ENCODE measurements around the gene KXD1. TPM values are rescaled to one million over a fixed set of nuclear protein-coding genes. Genes with fewer than 3 reads are reported as not detected.

KXD1 gene
- 58.6 and 106 TPM in 2 replicates for total RNA-seq

GRCh38 chr19:18557411-18558201 is at the start of gene KXD1:
TSS of gene KXD1 (plus strand) at chr19:18557870. CDS start at chr19:18562057, 4,187 bp downstream.

GRCh38 chr19:18521692-18522123 is 36.0 kb upstream of the KXD1 start, which contains the start of gene ELL:
TSS of gene ELL (minus strand) at chr19:18522070. CDS start at chr19:18522055, 15 bp downstream.

GRCh38 chr19:18542941-18543813 is 14.5 kb upstream of the KXD1 start, which contains the start of gene FKBP8:
TSS of gene FKBP8 (minus strand) at chr19:18543573. CDS start at chr19:18541970, 1,603 bp downstream.

GRCh38 chr19:18571564-18572344 is 14.1 kb downstream of the KXD1 start, which contains the start of gene UBA52:
TSS of gene UBA52 (plus strand) at chr19:18571857. CDS start at chr19:18573301, 1,444 bp downstream.

GRCh38 chr19:18588611-18589379 is 31.1 kb downstream of the KXD1 start, which contains the start of gene REX1BD:
TSS of gene REX1BD (plus strand) at chr19:18588798. CDS start at chr19:18588802, 4 bp downstream.

GRCh38 chr19:18606281-18607225 is 48.9 kb downstream of the KXD1 start, which contains the start of gene CRLF1:
TSS of gene CRLF1 (minus strand) at chr19:18606799. CDS start at chr19:18606656, 143 bp downstream.

GRCh38 chr19:18612772-18613588 is 55.3 kb downstream of the KXD1 start, which contains the start of gene TMEM59L:
TSS of gene TMEM59L (plus strand) at chr19:18612870. CDS start at chr19:18612959, 89 bp downstream.

Other genes starting within 250 kb of the KXD1 start
- gene LSM4, start 234.8 kb upstream of the KXD1 start, total RNA-seq = 80.6 and 206 TPM in 2 replicates
- 31.1 and 61.2 TPM in 2 replicates for gene PGPEP1, start 217.3 kb upstream of the KXD1 start, total RNA-seq
- gene GDF15, start 171.7 kb upstream of the KXD1 start, total RNA-seq = 57.1 and 243 TPM in 2 replicates
- under 0.01 TPM in 1 of 2 replicates, not detected in the other for gene LRRC25, start 160.2 kb upstream of the KXD1 start, total RNA-seq
- 67.7 and 68.1 TPM in 2 replicates for gene SSBP4, start 138.5 kb upstream of the KXD1 start, total RNA-seq
- gene ISYNA1, start 119.7 kb upstream of the KXD1 start, total RNA-seq = 10.7 and 17.8 TPM in 2 replicates
- gene ELL, start 35.8 kb upstream of the KXD1 start, total RNA-seq = 13.6 and 15.8 TPM in 2 replicates
- gene FKBP8, start 14.3 kb upstream of the KXD1 start, total RNA-seq = 207 and 320 TPM in 2 replicates
- gene UBA52, start 14.0 kb downstream of the KXD1 start, total RNA-seq = 565 and 821 TPM in 2 replicates
- gene REX1BD, start 30.9 kb downstream of the KXD1 start, total RNA-seq = 47.6 and 64.8 TPM in 2 replicates
- 19.7 TPM in 2 replicates for gene CRLF1, start 48.9 kb downstream of the KXD1 start, total RNA-seq
- 0.96 and 1.4 TPM in 2 replicates for gene TMEM59L, start 55.0 kb downstream of the KXD1 start, total RNA-seq
- gene KLHL26, start 79.2 kb downstream of the KXD1 start, total RNA-seq = 4.0 and 4.2 TPM in 2 replicates
- 1.2 and 2.0 TPM in 2 replicates for gene CRTC1, start 125.8 kb downstream of the KXD1 start, total RNA-seq
- 0.28 and 0.77 TPM in 2 replicates for gene COMP, start 233.4 kb downstream of the KXD1 start, total RNA-seq